CD8-positive, alpha-beta memory T cell (primary cell): ENCODE data around the gene SNX9. TPM values are rescaled to one million over a fixed set of nuclear protein-coding genes. Genes with fewer than 3 reads are reported as not detected.
A peak's percentile ranks its signal among the peaks of the same experiment; 100 is the strongest.
"Not testable (repeated sequence)": the region's sequence is repeated elsewhere in the genome, so short reads cannot be mapped to it uniquely, and the experiment has no call there.

Experiments used
- CTCF ChIA-PET: fragments of 350-600 bp; sonication (Branson Sonifier 250); formaldehyde crosslinking; loops from one replicate; lab custom pipeline; 2021; ENCODE audit warnings: antibody characterized with exemption; lab: Charles Lee
- POLR2A ChIA-PET: fragments of 350-600 bp; sonication (Branson Sonifier 250); formaldehyde crosslinking; loops from one replicate; lab custom pipeline; 2021; ENCODE audit warnings: antibody characterized with exemption; lab: Charles Lee
- DNase-seq, 5 donors: peaks; one replicate each; pipeline versions ENCODE4 v3.0.0 to v3.0.0-alpha.2; 2020 to 2022; ENCODE audit warnings: mixed read lengths in 1 of 5
- H3K27ac ChIP-seq: one replicate; pipeline ENCODE4 v1.7.0; 2013; ENCODE audit warnings: low read depth, mild to moderate bottlenecking, low read length, moderate library complexity
- H3K27me3 ChIP-seq: 2 replicates; pipeline ENCODE4 v1.7.0; 2013; ENCODE audit warnings: low read length, mild to moderate bottlenecking; ENCODE audit not compliant: insufficient read depth, poor library complexity, severe bottlenecking
- H3K36me3 ChIP-seq: 2 replicates; pipeline ENCODE4 v1.7.0; 2013; ENCODE audit warnings: mild to moderate bottlenecking, low read length, moderate library complexity; ENCODE audit not compliant: insufficient read depth
- H3K4me1 ChIP-seq: 2 replicates; pipeline ENCODE4 v1.7.0; 2013; ENCODE audit warnings: mild to moderate bottlenecking, low read length, moderate library complexity; ENCODE audit not compliant: insufficient read depth
- H3K4me3 ChIP-seq: 2 replicates; pipeline ENCODE4 v1.7.0; 2013; ENCODE audit warnings: mild to moderate bottlenecking, low read length
- H3K9me3 ChIP-seq: 2 replicates; pipeline ENCODE4 v1.7.0; 2013; ENCODE audit warnings: mild to moderate bottlenecking, low read length
- H3K27ac Mint-ChIP-seq, 8 donors: one replicate each; pipeline ENCODE4 v1.8.0; 2020 to 2021; ENCODE audit warnings: mixed read lengths in 8 of 8, mild to moderate bottlenecking in 6 of 8, inconsistent platforms in 3 of 8, moderate library complexity in 3 of 8
- H3K27me3 Mint-ChIP-seq, 2 donors: one replicate each; pipeline ENCODE4 v1.8.0; 2020 to 2021; ENCODE audit warnings: mixed read lengths in 2 of 2, mild to moderate bottlenecking in 1 of 2, moderate library complexity in 1 of 2
- H3K36me3 Mint-ChIP-seq, 3 donors: one replicate each; pipeline ENCODE4 v1.8.0; 2020 to 2021; ENCODE audit warnings: mixed read lengths in 3 of 3, inconsistent platforms in 1 of 3, mild to moderate bottlenecking in 1 of 3
- H3K4me1 Mint-ChIP-seq, 3 donors: one replicate each; pipeline ENCODE4 v1.8.0; 2020 to 2021; ENCODE audit warnings: mixed read lengths in 3 of 3, inconsistent platforms in 1 of 3, mild to moderate bottlenecking in 1 of 3
- H3K4me3 Mint-ChIP-seq, 7 donors: one replicate each; pipeline ENCODE4 v1.8.0; 2020 to 2021; ENCODE audit warnings: mixed read lengths in 7 of 7, mild to moderate bottlenecking in 6 of 7, moderate library complexity in 4 of 7, inconsistent platforms in 2 of 7
- H3K9me3 Mint-ChIP-seq, 5 donors: one replicate each; pipeline ENCODE4 v1.8.0; 2020 to 2022; ENCODE audit warnings: mixed read lengths in 5 of 5, mild to moderate bottlenecking in 3 of 5, moderate library complexity in 2 of 5, inconsistent platforms in 1 of 5
- polyA plus RNA-seq: library from polyadenylated mRNA; unstranded; fragments of 300-500 nt; fragmentation: Illumina TruSeq; gene quantifications from one replicate; pipeline ENCODE4 v1.2.3, GENCODE V29; 2021
- total RNA-seq, 2 experiments: library from RNA; stranded (reverse); gene quantifications; one replicate each; pipeline ENCODE4 v1.2.3, GENCODE V29; 2021

SNX9 gene
- total and polyA plus RNA-seq, 3 experiments from 2014 or later: 11.9 to 60.5 (median 60.3) TPM

- Mint-ChIP-seq H3K4me1 (peaks cover 0 to 8% (median 7%) of the 10 kb centered on the region in 3 donors), H3K9me3 (peaks cover 0 to 5% (median 0%) of the 10 kb centered on the region in 5 donors), H3K27me3 (peaks cover 8 to 16% of the 10 kb centered on the region in 2 donors), H3K27ac (no peak overlapping the region), H3K4me3 (no peak overlapping the region), H3K36me3 (peaks cover 0 to 12% (median 1%) of the 10 kb centered on the region in 3 donors)
- POLR2A ChIA-PET: no interaction called here
- CTCF ChIA-PET: no interaction called here
- H3K4me1 ChIP-seq: peaks cover 13% of the 10 kb centered on the region
- H3K4me3 ChIP-seq: no peak overlapping the region
- no peaks in the 10 kb centered on the region for H3K36me3 ChIP-seq
- H3K27me3 ChIP-seq: no peaks in the 10 kb centered on the region
- no peak for DNase-seq
- H3K9me3 ChIP-seq: no peaks in the 10 kb centered on the region
- no peak overlapping the region for H3K27ac ChIP-seq
Observed at GRCh38 chr6:157967020-157967419, 144.0 kb downstream of the SNX9 start.

DNA sequence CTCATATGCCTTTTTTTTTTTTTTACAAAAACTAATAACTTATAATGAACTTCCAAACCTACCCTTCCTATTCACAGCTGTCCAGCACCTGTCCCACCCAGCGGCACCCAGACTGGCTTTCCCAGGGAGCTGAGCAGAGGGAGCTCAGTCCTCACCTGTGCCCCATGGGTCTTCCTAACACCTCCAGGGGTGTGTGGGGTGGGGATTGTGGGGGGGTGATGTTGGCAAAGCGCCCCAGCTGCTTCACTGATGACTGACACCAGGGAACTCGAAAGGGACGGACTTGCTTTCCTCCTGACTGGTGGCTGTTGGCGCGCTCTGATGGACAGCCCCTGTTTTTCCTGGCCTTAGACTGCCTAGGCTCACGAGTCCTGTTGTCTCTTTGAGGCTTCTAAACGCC lies 144.4 kb downstream of the SNX9 start:
- no peaks in the 10 kb centered on the region for H3K9me3 ChIP-seq
- POLR2A ChIA-PET: no interaction called here
- peaks cover 8% of the 10 kb centered on the region for H3K4me1 ChIP-seq
- Mint-ChIP-seq H3K36me3 (peaks cover 0 to 12% (median 1%) of the 10 kb centered on the region in 3 donors), H3K4me3 (no peak overlapping the region), H3K27ac (no peak overlapping the region), H3K9me3 (peaks cover 0 to 5% (median 0%) of the 10 kb centered on the region in 5 donors), H3K4me1 (peaks cover 0 to 8% (median 6%) of the 10 kb centered on the region in 3 donors), H3K27me3 (peaks cover 8 to 16% of the 10 kb centered on the region in 2 donors)
- no peak overlapping the region for H3K4me3 ChIP-seq
- H3K27me3 ChIP-seq: no peaks in the 10 kb centered on the region
- CTCF ChIA-PET: interaction anchor here (1.5 kb wide), 1 partner anchor 59 kb away, joined by 3 read pairs; no protein-coding TSS in a partner anchor
- DNase-seq: no peak
- H3K27ac ChIP-seq: no peak overlapping the region
- no peaks in the 10 kb centered on the region for H3K36me3 ChIP-seq

DNA sequence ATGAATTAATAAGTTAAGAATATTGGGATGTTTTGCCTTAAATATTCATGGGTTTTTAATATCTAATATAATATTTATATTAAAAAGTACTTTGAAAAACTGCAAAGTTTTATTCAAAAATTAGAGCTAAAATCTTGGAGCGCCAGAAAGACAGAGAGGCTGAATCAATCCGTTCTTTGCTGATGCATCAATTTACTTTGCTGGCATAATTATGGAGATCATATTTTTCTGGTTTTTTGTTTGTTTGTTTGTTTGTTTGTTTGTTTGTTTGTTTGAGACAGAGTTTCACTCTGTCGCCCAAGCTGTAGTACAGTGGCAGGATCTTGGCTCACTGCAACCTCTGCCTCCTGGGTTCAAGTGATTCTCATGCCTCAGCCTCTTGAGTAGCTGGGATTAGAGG lies 149.1 kb downstream of the SNX9 start:
- H3K27ac Mint-ChIP-seq, POLR2A ChIA-PET: not testable (repeated sequence)

GRCh38 chr6:157974341-157974894 lies 151.4 kb downstream of the SNX9 start:
- H3K4me1 Mint-ChIP-seq: no peaks in the 10 kb centered on the region
- no peak for DNase-seq
- H3K9me3 Mint-ChIP-seq: no peaks in the 10 kb centered on the region
- ChIA-PET CTCF (no interaction called here), POLR2A (no interaction called here)
- Histone ChIP-seq H3K9me3 (no peaks in the 10 kb centered on the region), H3K4me3 (no peak overlapping the region), H3K27me3 (no peaks in the 10 kb centered on the region), H3K36me3 (no peaks in the 10 kb centered on the region), H3K27ac (no peak overlapping the region), H3K4me1 (no peaks in the 10 kb centered on the region)
- H3K27me3 Mint-ChIP-seq: peaks cover 0 to 13% of the 10 kb centered on the region in 2 donors
- H3K4me3 Mint-ChIP-seq: no peak overlapping the region
- no peaks in the 10 kb centered on the region for H3K36me3 Mint-ChIP-seq
- no peak overlapping the region for H3K27ac Mint-ChIP-seq

More for the DNA sequence above, 149.1 kb downstream of the SNX9 start:
- CTCF ChIA-PET, H3K9me3 ChIP-seq, H3K27me3 ChIP-seq, H3K27ac ChIP-seq, H3K9me3 Mint-ChIP-seq, H3K36me3 ChIP-seq, H3K4me1 ChIP-seq, H3K36me3 Mint-ChIP-seq, H3K4me3 Mint-ChIP-seq, H3K4me3 ChIP-seq, DNase-seq, H3K4me1 Mint-ChIP-seq: not testable (repeated sequence)
- peaks cover 5 to 13% of the 10 kb centered on the region in 2 donors for H3K27me3 Mint-ChIP-seq

GRCh38 chr6:157974967-157975366 lies 151.9 kb downstream of the SNX9 start:
- POLR2A ChIA-PET: no interaction called here
- Histone ChIP-seq H3K4me3 (no peak overlapping the region), H3K27me3 (no peaks in the 10 kb centered on the region), H3K9me3 (no peaks in the 10 kb centered on the region), H3K4me1 (no peaks in the 10 kb centered on the region), H3K27ac (no peak overlapping the region), H3K36me3 (no peaks in the 10 kb centered on the region)
- Mint-ChIP-seq H3K27ac (peak overlapping the region in 1 of 8 donors; percentile 67), H3K27me3 (peaks cover 0 to 13% of the 10 kb centered on the region in 2 donors), H3K4me3 (peak overlapping the region in 1 of 7 donors; percentile 41), H3K36me3 (no peaks in the 10 kb centered on the region), H3K4me1 (peaks cover 0 to 1% (median 0%) of the 10 kb centered on the region in 3 donors), H3K9me3 (no peaks in the 10 kb centered on the region)
- CTCF ChIA-PET: interaction anchor here (1.5 kb wide), 1 partner anchor 9 kb away, joined by 3 read pairs; no protein-coding TSS in a partner anchor
- no peak for DNase-seq

- no peaks in the 10 kb centered on the region for H3K27me3 ChIP-seq
- no peak overlapping the region for H3K27ac ChIP-seq
- H3K4me1 ChIP-seq: no peaks in the 10 kb centered on the region
- H3K27ac Mint-ChIP-seq: no peak overlapping the region
- no peaks in the 10 kb centered on the region for H3K9me3 Mint-ChIP-seq
- no peaks in the 10 kb centered on the region for H3K36me3 Mint-ChIP-seq
- no peaks in the 10 kb centered on the region for H3K9me3 ChIP-seq
- peaks cover 0 to 13% of the 10 kb centered on the region in 2 donors for H3K27me3 Mint-ChIP-seq
- H3K36me3 ChIP-seq: no peaks in the 10 kb centered on the region
- ChIA-PET CTCF (interaction anchor here (1.5 kb wide), 1 partner anchor 9 kb away, joined by 3 read pairs; no protein-coding TSS in a partner anchor), POLR2A (no interaction called here)
- peaks cover 0 to 6% (median 2%) of the 10 kb centered on the region in 3 donors for H3K4me1 Mint-ChIP-seq
- no peak overlapping the region for H3K4me3 ChIP-seq
- peak overlapping the region in 1 of 7 donors; percentile 41 for H3K4me3 Mint-ChIP-seq
- no peak for DNase-seq
Observed at GRCh38 chr6:157975456-157975855, 152.4 kb downstream of the SNX9 start.

DNA sequence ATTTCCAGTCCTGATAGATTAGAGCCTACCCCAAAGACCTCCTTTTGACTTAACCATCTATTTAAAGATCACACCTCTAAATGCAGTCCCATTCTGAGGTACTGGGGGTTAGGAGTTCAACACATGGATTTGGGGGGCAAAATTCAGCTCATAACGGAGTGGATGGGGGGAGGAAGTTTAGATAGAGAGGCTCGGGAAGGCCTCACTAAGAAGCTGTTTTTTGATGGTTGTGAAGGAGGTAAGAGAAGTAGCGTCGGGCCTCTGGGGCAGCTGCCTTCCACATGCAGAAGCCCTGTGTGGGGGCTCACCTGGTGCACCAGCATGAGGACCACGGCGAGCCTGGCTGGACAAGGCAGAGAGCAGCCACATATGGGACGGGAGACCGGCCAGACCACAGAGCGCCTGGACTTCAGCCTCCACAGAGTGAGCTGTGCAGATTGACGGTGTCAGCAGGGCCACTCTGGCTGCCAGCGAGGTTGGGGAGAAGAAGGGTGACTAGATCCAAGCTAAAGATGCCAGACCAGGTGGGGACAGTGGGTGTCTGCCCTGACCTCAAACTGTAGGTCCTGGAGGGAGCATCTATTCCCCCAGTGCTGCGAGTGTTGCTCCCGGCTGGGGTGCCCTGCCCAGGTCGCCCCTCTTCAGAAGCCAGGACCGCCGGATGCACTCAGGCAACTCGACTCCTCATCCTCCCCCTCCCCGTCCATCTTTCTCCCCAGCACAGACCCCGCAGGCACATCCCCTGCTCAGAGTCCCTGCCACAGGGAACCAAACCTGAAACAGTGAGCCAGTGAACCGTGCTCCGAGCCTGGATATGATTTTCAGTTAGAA lies 153.5 kb downstream of the SNX9 start:
- Mint-ChIP-seq H3K27me3 (peaks cover 0 to 7% of the 10 kb centered on the region in 2 donors), H3K4me3 (no peak overlapping the region), H3K9me3 (no peaks in the 10 kb centered on the region), H3K27ac (no peak overlapping the region), H3K4me1 (peaks cover 0 to 14% (median 5%) of the 10 kb centered on the region in 3 donors), H3K36me3 (peaks cover 0 to 1% (median 0%) of the 10 kb centered on the region in 3 donors)
- Histone ChIP-seq H3K9me3 (no peaks in the 10 kb centered on the region), H3K36me3 (no peaks in the 10 kb centered on the region), H3K4me1 (peaks cover 6% of the 10 kb centered on the region), H3K27me3 (no peaks in the 10 kb centered on the region), H3K27ac (no peak overlapping the region), H3K4me3 (no peak overlapping the region)
- CTCF ChIA-PET: interaction anchor here (0.9 to 1.5 kb wide), 3 partner anchors 8 to 29 kb away, joined by 3 read pairs; no protein-coding TSS in a partner anchor
- no peak for DNase-seq
- POLR2A ChIA-PET: no interaction called here
